ENCODE measurements around the gene ZNF385C. TPM values are rescaled to one million over a fixed set of nuclear protein-coding genes. Genes with fewer than 3 reads are reported as not detected.
A peak's percentile ranks its signal among the peaks of the same experiment; 100 is the strongest.

Gene ZNF385C
- total RNA-seq, 2 donors from 2014 or later: 1.3 TPM; not detected in 1

DNA sequence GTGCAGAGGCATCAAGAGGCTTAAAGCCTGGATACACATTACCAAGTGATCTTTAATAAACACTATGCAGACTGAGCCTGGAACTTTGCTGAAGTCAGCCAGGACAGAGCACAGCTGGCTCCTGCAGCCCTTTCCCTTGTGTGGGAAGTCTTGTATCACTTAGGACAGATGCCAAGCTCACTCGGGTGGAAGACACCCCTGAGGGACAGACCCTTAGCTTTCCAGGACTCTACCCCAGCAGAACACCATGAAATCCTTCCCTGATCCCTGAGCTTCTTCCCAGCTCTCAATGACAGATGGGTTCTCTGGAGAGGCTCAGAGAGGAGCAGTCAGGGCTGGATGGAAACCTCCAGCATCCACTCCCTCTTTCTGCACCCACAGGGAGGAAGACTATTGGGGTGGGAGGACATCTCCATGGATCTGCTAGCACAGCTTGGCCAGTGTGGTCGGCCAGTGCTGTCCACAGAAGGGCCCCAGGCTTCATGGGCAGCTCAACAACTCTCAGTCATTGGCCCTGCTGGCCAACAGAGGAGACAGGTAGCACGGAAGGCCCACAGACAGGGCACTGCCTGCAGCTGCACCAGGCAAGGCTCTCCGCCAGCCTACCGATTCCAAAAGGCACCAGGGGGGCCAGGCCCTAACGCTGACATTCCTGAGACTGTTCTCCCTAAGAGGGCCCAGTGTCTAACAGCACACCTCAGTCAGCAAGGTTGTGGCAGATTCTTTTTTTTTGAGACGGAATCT lies 40.6 kb upstream of the ZNF385C start:
- peak in 2 of 4 donors; percentile 38 to 43 for DNase-seq
- WGBS, 2 donors: 33 to 52% methylated on average over 2 to 6 of the region's 7 CpGs
- TF ChIP-seq POLR2A (IDR thresholded peaks at IDR 0.05) (no peak), CTCF (IDR thresholded peaks at IDR 0.05) (no peak)
- no peaks in the 10 kb centered on the region for H3K36me3 ChIP-seq (replicated peaks in 1 of 2; ENCODE audit: insufficient read depth in 1 of 2, low read depth in 2 of 2)
- no peaks in the 10 kb centered on the region for H3K27me3 ChIP-seq
- peak overlapping the region; percentile 21 to 48 (median 37) for H3K27ac ChIP-seq
- no peaks in the 10 kb centered on the region for H3K9me3 ChIP-seq
- H3K4me1 ChIP-seq: peaks cover 73% of the 10 kb centered on the region
- intact Hi-C loops (cut with DNase I): no loop called here
- no peak overlapping the region for H3K4me3 ChIP-seq
- no peak for ATAC-seq

DNA sequence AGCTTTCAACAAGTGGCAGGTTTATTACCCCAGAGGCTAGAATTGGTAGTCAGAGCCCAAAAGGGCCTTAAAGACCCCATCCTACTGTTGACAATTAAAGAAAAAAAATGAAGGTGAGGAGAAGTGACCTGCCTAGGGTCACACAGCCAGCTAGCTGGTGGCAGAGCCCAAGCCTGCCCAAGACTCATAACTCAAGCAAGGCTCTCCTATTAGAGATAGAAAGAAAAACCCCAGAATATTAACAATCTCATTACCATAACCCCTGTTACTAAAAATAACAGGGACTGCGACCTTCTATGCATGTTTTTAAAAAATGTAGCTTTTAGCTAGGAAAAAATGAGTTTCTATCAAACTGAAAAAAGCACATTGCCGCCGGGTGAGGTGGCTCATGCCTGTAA lies 38.4 kb upstream of the ZNF385C start:
- DNase-seq (no peak), ATAC-seq (no peak)
- intact Hi-C loops (cut with DNase I): no loop called here
- H3K9me3 ChIP-seq: no peaks in the 10 kb centered on the region
- H3K36me3 ChIP-seq (replicated peaks in 1 of 2; ENCODE audit: insufficient read depth in 1 of 2, low read depth in 2 of 2): no peaks in the 10 kb centered on the region
- H3K4me1 ChIP-seq: peaks cover 78% of the 10 kb centered on the region
- H3K27me3 ChIP-seq: no peaks in the 10 kb centered on the region
- WGBS, 2 donors: 14 to 40% methylated on average over 3 of the region's 3 CpGs
- TF ChIP-seq POLR2A (IDR thresholded peaks at IDR 0.05) (no peak), CTCF (IDR thresholded peaks at IDR 0.05) (no peak)
- peak overlapping the region; percentile 85 to 95 (median 92) for H3K27ac ChIP-seq
- no peak overlapping the region for H3K4me3 ChIP-seq

GRCh38 chr17:42135664-42136653 lies 37.7 kb upstream of the ZNF385C start:
- WGBS, 2 donors: 6 to 15% methylated on average over 15 of the region's 15 CpGs
- H3K27ac ChIP-seq: peak overlapping the region; percentile 85 to 95 (median 92)
- no peaks in the 10 kb centered on the region for H3K27me3 ChIP-seq
- no peaks in the 10 kb centered on the region for H3K9me3 ChIP-seq
- no peak overlapping the region for H3K4me3 ChIP-seq
- peak; percentile 46 to 62 (median 59) for TF ChIP-seq POLR2A (IDR thresholded peaks at IDR 0.05)
- peak in 2 of 7 experiments; percentile 21 to 30 for TF ChIP-seq CTCF (IDR thresholded peaks at IDR 0.05)
- no peaks in the 10 kb centered on the region for H3K36me3 ChIP-seq (replicated peaks in 1 of 2; ENCODE audit: insufficient read depth in 1 of 2, low read depth in 2 of 2)
- DNase-seq (peak; percentile 91 to 97 (median 96)), ATAC-seq (peak; percentile 93)
- intact Hi-C loops (cut with DNase I): no loop called here
- peaks cover 78% of the 10 kb centered on the region for H3K4me1 ChIP-seq

- TF ChIP-seq POLR2A (IDR thresholded peaks at IDR 0.05) (no peak), CTCF (IDR thresholded peaks at IDR 0.05) (no peak)
- no peak for DNase-seq
- no peaks in the 10 kb centered on the region for H3K9me3 ChIP-seq
- intact Hi-C loops (cut with DNase I): no loop called here
- 38 to 47% methylated on average over 6 of the region's 6 CpGs for WGBS, 2 donors
- no peak overlapping the region for H3K4me3 ChIP-seq
- no peaks in the 10 kb centered on the region for H3K27me3 ChIP-seq
- H3K4me1 ChIP-seq: peaks cover 81% of the 10 kb centered on the region
- H3K27ac ChIP-seq: peak overlapping the region; percentile 85 to 95 (median 92)
- no peaks in the 10 kb centered on the region for H3K36me3 ChIP-seq (replicated peaks in 1 of 2; ENCODE audit: insufficient read depth in 1 of 2, low read depth in 2 of 2)
- ATAC-seq: no peak
Measured at GRCh38 chr17:42135151-42135550, 36.9 kb upstream of the ZNF385C start.

All from body of pancreas (tissue), 4 donors.